GM19438 (cell line): ENCODE measurements around the gene ABLIM2.

ENCODE experiments used
- ATAC-seq: cut with Tn5 transposase; IDR thresholded peaks from one replicate; pipeline ENCODE4 v1.9.1; 2021; ENCODE audit warnings: low read depth; ENCODE audit not compliant: unreplicated experiment

ABLIM2 gene

GRCh38 chr4:8158710-8159536 is at the start of gene ABLIM2:
Gene ABLIM2 (minus strand): TSS chr4:8158813. CDS start chr4:8158689, 124 bp downstream.
- peak; percentile 92 for ATAC-seq

GRCh38 chr4:8207314-8207713 is 48.7 kb upstream of the ABLIM2 start:
- no peak for ATAC-seq

- no peak for ATAC-seq
Measured at GRCh38 chr4:8205749-8206611, 47.4 kb upstream of the ABLIM2 start.

GRCh38 chr4:8205241-8205707 is 46.7 kb upstream of the ABLIM2 start:
- no peak for ATAC-seq

GRCh38 chr4:8204576-8205227 is 46.1 kb upstream of the ABLIM2 start:
- ATAC-seq: no peak

DNA sequence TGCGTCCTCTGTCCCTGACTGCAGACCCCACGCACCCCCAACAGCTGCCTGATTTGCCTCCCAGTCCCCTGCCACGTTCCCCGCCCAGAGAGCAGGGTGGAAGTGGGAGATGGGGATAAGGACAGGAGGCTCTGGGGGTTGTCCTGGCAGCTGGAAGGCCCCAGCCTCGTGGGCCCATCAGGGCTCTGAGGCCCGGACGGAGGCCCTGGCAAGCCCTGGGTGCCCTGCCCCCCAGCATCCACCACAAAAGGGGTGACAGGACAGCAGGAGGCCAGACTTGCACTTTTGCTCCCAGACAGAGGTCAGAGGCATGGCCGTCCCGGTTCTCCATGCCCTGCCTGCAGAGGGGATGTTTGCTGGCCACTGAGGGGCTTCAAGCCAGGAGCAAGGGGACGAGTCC is 45.2 kb upstream of the ABLIM2 start:
- ATAC-seq: no peak

GRCh38 chr4:8203052-8203401 is 44.4 kb upstream of the ABLIM2 start:
- ATAC-seq: no peak

GRCh38 chr4:8202108-8203051 is 43.8 kb upstream of the ABLIM2 start:
- no peak for ATAC-seq

DNA sequence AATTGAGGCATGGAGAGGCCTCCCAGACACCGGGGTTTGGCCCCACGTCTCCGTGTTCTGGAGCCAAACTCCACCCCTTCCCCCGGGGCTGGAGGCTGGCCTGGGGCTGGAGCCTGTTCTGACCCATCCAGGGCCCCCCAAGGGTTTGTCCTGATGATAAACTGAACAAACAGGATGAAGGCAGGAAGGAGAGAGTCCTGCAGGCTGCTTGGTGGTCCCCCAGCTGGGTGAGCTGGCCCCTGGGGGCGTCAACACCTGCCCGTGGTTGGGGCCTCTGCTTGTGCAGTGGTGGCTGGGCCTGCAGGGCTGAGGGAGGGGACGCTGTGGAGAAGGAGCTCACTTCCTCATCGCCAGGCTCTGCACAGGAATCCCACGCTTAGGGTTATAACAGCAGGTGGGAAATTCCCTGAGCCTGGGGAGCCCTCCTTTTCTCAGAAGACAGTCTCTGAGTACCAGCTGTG is 42.7 kb upstream of the ABLIM2 start:
- peak; percentile 38 for ATAC-seq

DNA sequence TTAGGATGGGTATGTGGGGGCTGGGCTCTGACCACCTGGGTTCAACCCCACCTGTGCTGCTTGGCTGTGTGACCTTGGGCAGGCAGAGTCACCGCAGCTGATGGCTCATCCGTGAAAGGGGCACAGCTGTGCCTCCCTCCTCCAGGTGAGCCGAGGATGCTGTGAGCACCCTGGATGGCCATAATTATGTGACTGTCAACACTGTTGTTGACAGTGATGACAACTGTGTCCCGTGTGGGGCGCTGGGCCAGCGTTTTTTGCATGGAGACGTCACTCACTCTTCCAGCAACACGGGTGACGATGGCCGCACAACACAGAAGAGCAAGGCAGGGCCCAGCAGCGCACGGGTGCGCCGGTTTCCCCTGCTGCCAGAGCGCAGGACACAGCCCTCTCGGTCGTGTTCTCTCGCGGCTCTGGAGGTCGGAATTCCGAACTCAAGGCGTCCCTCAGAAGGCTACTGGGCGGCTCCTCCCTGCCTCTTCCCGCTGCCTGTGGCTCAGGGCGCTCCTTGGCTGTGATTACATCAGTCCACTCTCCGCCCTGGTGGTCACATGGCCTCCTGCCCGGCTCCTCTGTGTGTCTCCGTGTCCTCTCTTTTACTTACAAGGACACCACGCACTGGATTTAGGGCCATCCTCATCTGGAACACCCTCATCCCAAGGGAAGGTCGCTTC is 41.8 kb upstream of the ABLIM2 start:
- no peak for ATAC-seq

DNA sequence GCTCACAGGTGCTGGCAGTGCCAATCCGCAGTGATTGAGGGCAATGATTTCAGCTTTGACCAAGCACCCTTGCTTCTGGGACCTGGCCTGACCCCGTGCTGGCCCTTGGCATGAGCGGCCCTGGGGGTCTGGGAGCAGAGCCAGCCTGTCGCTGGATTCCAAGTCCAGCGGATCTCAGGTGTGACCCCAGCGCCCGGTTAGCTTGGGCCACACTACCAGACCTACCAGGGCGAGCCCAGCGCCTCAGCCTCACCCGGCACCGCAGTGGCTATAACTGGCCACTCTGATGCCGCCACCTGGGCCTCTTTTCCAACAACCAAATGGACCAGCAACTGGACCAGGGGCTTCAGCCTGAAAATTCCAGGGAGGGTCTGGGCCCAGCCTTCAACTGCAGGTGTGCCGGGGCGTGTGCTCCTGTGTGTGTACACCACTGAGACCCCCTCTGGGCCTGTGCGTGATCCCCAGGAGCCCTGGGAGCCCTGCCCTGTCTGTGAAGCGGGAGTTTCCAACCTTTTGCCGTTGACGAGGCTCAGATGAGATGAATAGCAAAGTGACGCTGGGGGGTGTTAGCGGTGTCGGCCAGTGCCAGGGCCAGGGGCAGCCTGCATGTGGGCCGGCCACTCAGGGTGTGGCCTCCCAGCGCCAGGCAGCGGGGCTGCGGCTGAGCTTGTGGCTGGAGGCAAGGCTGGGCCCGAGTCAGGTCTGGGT is 41.1 kb upstream of the ABLIM2 start:
- ATAC-seq: no peak

DNA sequence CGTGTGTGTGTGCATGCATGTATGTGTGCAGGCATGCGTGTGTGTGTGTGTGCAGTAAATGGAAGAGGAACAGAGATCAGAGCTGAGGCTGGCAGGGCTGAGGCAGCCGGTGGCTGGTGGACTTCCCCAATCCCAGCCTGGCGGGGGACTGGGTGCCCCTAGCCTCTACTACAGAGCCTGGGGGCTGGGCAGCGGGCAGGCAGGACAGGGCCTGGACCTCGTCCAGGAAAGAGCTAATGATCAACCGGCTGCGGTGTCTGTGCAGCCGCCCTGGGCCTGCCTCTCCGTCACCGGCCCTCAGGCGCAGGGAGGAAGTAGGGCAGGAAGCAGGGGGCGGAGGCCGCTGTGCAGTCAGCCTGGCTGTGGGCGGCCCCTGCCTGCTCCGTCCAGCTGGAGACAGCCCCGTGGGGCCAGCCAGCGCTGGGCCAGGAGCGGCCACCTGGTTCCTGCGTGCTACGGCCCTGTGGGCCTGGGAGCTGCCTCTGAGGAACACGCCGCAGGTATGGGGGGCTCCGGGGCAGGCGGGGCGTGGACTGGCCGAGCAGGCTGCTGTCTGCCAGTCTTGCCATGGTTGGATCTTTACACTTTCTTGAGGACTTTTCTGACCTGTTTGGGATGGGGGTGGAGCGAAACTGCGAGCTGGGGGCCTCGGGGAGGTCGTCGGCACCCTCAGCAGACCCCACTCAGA is 40.4 kb upstream of the ABLIM2 start, which contains the start of gene SH3TC1:
Gene SH3TC1 (plus strand): TSS at position 385 of the 688 bp plus-strand sequence. CDS start 5,905 bp downstream, outside the sequence.
- peak; percentile 64 for ATAC-seq

DNA sequence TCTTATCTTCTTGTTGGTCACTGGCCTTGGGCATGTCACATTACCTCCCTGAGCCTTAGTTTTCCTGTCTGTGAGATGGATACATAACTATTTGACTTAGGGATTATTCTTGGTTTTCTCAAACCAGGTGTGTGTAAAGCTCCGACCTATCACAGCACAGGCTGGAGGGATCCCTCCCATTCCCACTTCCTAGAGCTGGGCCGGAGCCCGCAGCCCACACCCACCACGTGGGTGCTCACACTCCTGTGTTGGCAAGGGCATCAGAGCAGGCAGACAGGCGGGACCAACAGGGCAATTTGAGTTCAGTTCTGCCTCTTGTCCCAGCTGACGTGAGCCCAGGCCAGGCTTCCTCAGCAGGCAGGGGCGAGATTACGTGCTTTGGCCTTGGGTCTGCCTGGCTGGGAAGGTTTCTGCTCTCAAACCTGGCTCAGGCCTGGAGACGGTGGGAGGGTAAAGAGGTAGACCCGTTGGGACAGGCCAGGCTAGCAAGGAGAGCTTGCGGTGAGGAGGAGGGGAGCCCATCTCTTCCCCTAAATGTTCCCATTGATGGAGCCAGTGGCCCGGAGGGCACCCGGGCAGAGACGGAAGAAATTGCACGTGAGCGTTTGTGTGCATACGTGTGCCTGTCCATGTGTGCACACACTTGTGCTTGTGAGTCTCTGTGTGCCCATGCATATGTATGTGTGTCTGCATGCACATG is 39.7 kb upstream of the ABLIM2 start:
- ATAC-seq: peak; percentile 7

- ATAC-seq: no peak
Measured at GRCh38 chr4:8197521-8197920, 38.9 kb upstream of the ABLIM2 start.

GRCh38 chr4:8195841-8196458 is 37.3 kb upstream of the ABLIM2 start:
- ATAC-seq: no peak

GRCh38 chr4:8195431-8195830 is 36.8 kb upstream of the ABLIM2 start:
- ATAC-seq: no peak
